GM21528 (cell line): Measurements from ENCODE around the gene IRF2.

Experiments used
- ATAC-seq: cut with Tn5 transposase; IDR thresholded peaks from one replicate; pipeline ENCODE4 v1.9.1; 2021; ENCODE audit warnings: mild to moderate bottlenecking, moderate library complexity; ENCODE audit not compliant: unreplicated experiment, low FRiP score

Gene IRF2

GRCh38 chr4:184433258-184433892 lies 41.0 kb downstream of the IRF2 start:
- no peak for ATAC-seq

GRCh38 chr4:184432127-184432922 lies 42.0 kb downstream of the IRF2 start:
- no peak for ATAC-seq

GRCh38 chr4:184430163-184430562 lies 44.2 kb downstream of the IRF2 start:
- no peak for ATAC-seq

GRCh38 chr4:184428787-184429186 lies 45.6 kb downstream of the IRF2 start:
- ATAC-seq, result no peak

GRCh38 chr4:184427687-184428086 lies 46.7 kb downstream of the IRF2 start:
- ATAC-seq, result no peak

GRCh38 chr4:184427093-184427492 lies 47.3 kb downstream of the IRF2 start:
- no peak for ATAC-seq

- ATAC-seq, result no peak
Measured at GRCh38 chr4:184424993-184425758, 49.2 kb downstream of the IRF2 start.

GRCh38 chr4:184424279-184424678 lies 50.1 kb downstream of the IRF2 start:
- no peak for ATAC-seq

GRCh38 chr4:184423003-184423686 lies 51.2 kb downstream of the IRF2 start:
- ATAC-seq, result no peak

- ATAC-seq, result no peak
Measured at GRCh38 chr4:184422378-184422777, 52.0 kb downstream of the IRF2 start.

- ATAC-seq, result no peak
Measured at GRCh38 chr4:184421533-184422155, 52.7 kb downstream of the IRF2 start.

GRCh38 chr4:184420881-184421416 lies 53.4 kb downstream of the IRF2 start:
- peak; percentile 63 for ATAC-seq

- no peak for ATAC-seq
Measured at GRCh38 chr4:184420402-184420801, 53.9 kb downstream of the IRF2 start.

GRCh38 chr4:184419976-184420375 lies 54.4 kb downstream of the IRF2 start:
- ATAC-seq, result no peak

GRCh38 chr4:184417802-184418511 lies 56.4 kb downstream of the IRF2 start:
- ATAC-seq, result peak; percentile 49

GRCh38 chr4:184416913-184417734 lies 57.2 kb downstream of the IRF2 start:
- peak; percentile 40 for ATAC-seq

GRCh38 chr4:184415071-184415470 lies 59.3 kb downstream of the IRF2 start:
- no peak for ATAC-seq

GRCh38 chr4:184413261-184414046 lies 60.9 kb downstream of the IRF2 start:
- no peak for ATAC-seq
